Prostate gland (tissue), 2 donors: ENCODE data around the gene LIMK1. TPM values are rescaled to one million over a fixed set of nuclear protein-coding genes. Genes with fewer than 3 reads are reported as not detected.

Source experiments
- DNase-seq: peaks from one replicate; pipeline ENCODE4 v3.0.0-alpha.2; 2019; ENCODE audit warnings: low spot score
- H3K27ac ChIP-seq, 2 donors: fragments of 200-600 bp; sonication (generic); 2 replicates each; pipeline ENCODE4 v1.5.1; 2017 to 2019
- H3K27me3 ChIP-seq: fragments of 200-600 bp; sonication (generic); replicated peaks from 2 replicates; pipeline ENCODE4 v1.5.1; 2019; ENCODE audit not compliant: insufficient read depth
- H3K36me3 ChIP-seq, 2 donors: fragments of 200-600 bp; sonication (generic); 1 replicate in 1 of 2; 2 replicates in 1 of 2; pipeline versions ENCODE4 v1.5.1 to v1.8.1; 2017 to 2019
- H3K4me1 ChIP-seq: fragments of 200-600 bp; sonication (generic); replicated peaks from 2 replicates; pipeline ENCODE4 v1.5.1; 2019
- H3K4me3 ChIP-seq, 2 donors: fragments of 200-600 bp; sonication (generic); 2 replicates each; pipeline ENCODE4 v1.5.1; 2017 to 2019
- H3K9me3 ChIP-seq: fragments of 200-600 bp; sonication (generic); 2 replicates; pipeline ENCODE4 v1.5.1; 2017
- CTCF ChIP-seq, 4 experiments: fragments of 200-600 bp in 2 of 4; fragments of 450-650 bp in 2 of 4; sonication (generic) in 2 of 4; IDR thresholded peaks; 1 replicate in 3 of 4; 2 replicates in 1 of 4; pipeline ENCODE4 v1.5.1; 2016 to 2019; ENCODE audit warnings: antibody characterized with exemption in 4 of 4, mild to moderate bottlenecking in 2 of 4, moderate library complexity in 2 of 4
- POLR2A ChIP-seq: fragments of 450-650 bp; IDR thresholded peaks from one replicate; pipeline ENCODE4 v1.6.1; 2016; ENCODE audit warnings: antibody characterized with exemption, mild to moderate bottlenecking
- POLR2AphosphoS5 ChIP-seq: sonication (generic); formaldehyde crosslinking; IDR thresholded peaks from one replicate; pipeline ENCODE4 v1.6.1; 2017; ENCODE audit warnings: antibody characterized with exemption
- WGBS: methylation state at CpG from one replicate; pipeline ENCODE4 v1.1.5; 2018; 5-methylcytosine and 5-hydroxymethylcytosine counted together
- intact Hi-C: fragments of 100-400 bp; cut with DNase I; formaldehyde crosslinking; loops from one replicate; pipeline ENCODE4 v1.14.2; 2022
- total RNA-seq, 2 donors: library from RNA; depleted of rRNA; stranded (reverse); fragments of >200 nt; gene quantifications; one replicate each; pipeline ENCODE4 v1.1.0, GENCODE V29; 2016

The LIMK1 gene
- total RNA-seq, 2 donors from 2014 or later, result 12.8 to 41.2 TPM

GRCh38 chr7:74059037-74059436 is 24.6 kb upstream of the LIMK1 start:
- no peak for TF ChIP-seq POLR2AphosphoS5
- no peak for TF ChIP-seq CTCF (IDR thresholded peaks at IDR 0.05)
- TF ChIP-seq POLR2A, result no peak
- DNase-seq, result no peak
- Histone ChIP-seq H3K27ac (peak overlapping the region in 1 of 2 donors; percentile 91), H3K27me3 (no peaks in the 10 kb centered on the region), H3K9me3 (no peaks in the 10 kb centered on the region), H3K36me3 (peaks cover 0 to 4% of the 10 kb centered on the region in 2 donors), H3K4me1 (no peaks in the 10 kb centered on the region), H3K4me3 (no peak overlapping the region)
- 64% methylated on average over 2 of the region's 2 CpGs for WGBS
- intact Hi-C loops, result no loop called here

GRCh38 chr7:74059681-74060588 is 23.7 kb upstream of the LIMK1 start:
- Histone ChIP-seq H3K27ac (peak overlapping the region; percentile 86 to 91), H3K27me3 (no peaks in the 10 kb centered on the region), H3K4me1 (no peaks in the 10 kb centered on the region), H3K4me3 (no peak overlapping the region), H3K9me3 (no peaks in the 10 kb centered on the region), H3K36me3 (peaks cover 0 to 4% of the 10 kb centered on the region in 2 donors)
- 32% methylated on average over 21 of the region's 21 CpGs for WGBS
- TF ChIP-seq CTCF (IDR thresholded peaks at IDR 0.05) (peak in 2 of 4 experiments; percentile 35 to 44), POLR2AphosphoS5 (peak; percentile 47), POLR2A (no peak)
- peak; percentile 89 for DNase-seq
- intact Hi-C loops, result loop anchor here (5.0 kb wide), 1 partner anchor 342 kb away; no protein-coding TSS in a partner anchor

GRCh38 chr7:74061840-74062539 is 21.6 kb upstream of the LIMK1 start:
- H3K4me1 ChIP-seq, result no peaks in the 10 kb centered on the region
- peak overlapping the region in 1 of 2 donors; percentile 25 for H3K4me3 ChIP-seq
- intact Hi-C loops, result loop anchor here (5.0 kb wide), 1 partner anchor 340 kb away; no protein-coding TSS in a partner anchor

GRCh38 chr7:74063223-74063641 is 20.4 kb upstream of the LIMK1 start:
- whole genome bisulfite sequencing, result 91% methylated on average over 14 of the region's 14 CpGs
- DNase-seq, result no peak
- H3K36me3 ChIP-seq, result peaks cover 0 to 4% of the 10 kb centered on the region in 2 donors

More at GRCh38 chr7:74061840-74062539, 21.6 kb upstream of the LIMK1 start:
- TF ChIP-seq POLR2A (peak; percentile 67), POLR2AphosphoS5 (peak; percentile 95), CTCF (IDR thresholded peaks at IDR 0.05) (no peak)
- Histone ChIP-seq H3K27me3 (no peaks in the 10 kb centered on the region), H3K27ac (peak overlapping the region; percentile 86 to 91), H3K9me3 (no peaks in the 10 kb centered on the region), H3K36me3 (peaks cover 0 to 4% of the 10 kb centered on the region in 2 donors)
- DNase-seq, result peak; percentile 77
- WGBS, result 18% methylated on average over 19 of the region's 20 CpGs

More at GRCh38 chr7:74063223-74063641, 20.4 kb upstream of the LIMK1 start:
- intact Hi-C loops, result loop anchor here (5.0 kb wide), 1 partner anchor 339 kb away; no protein-coding TSS in a partner anchor
- TF ChIP-seq CTCF (IDR thresholded peaks at IDR 0.05) (no peak), POLR2AphosphoS5 (no peak), POLR2A (no peak)
- H3K9me3 ChIP-seq, result no peaks in the 10 kb centered on the region
- H3K27ac ChIP-seq, result no peak overlapping the region
- H3K4me1 ChIP-seq, result no peaks in the 10 kb centered on the region
- no peaks in the 10 kb centered on the region for H3K27me3 ChIP-seq
- no peak overlapping the region for H3K4me3 ChIP-seq
